T-cell (primary cell): ENCODE results near the gene ADPRHL1. TPM values are rescaled to one million over a fixed set of nuclear protein-coding genes. Genes with fewer than 3 reads are reported as not detected.

Experiments
- ATAC-seq, 4 experiments: fragments of 200-7000 bp in 3 of 4; fragments of 150-1000 bp in 1 of 4; cut with Tn5 transposase; replicated peaks in 1 of 4; 1 replicate in 3 of 4; 2 replicates in 1 of 4; pipeline ENCODE4 v1.10.0; 2021; ENCODE audit warnings: moderate library complexity in 3 of 4, mild to moderate bottlenecking in 2 of 4, moderate number of reproducible peaks in 1 of 4
- CTCF ChIA-PET, 2 donors: fragments of 300-600 bp; sonication (Branson Sonifier 250); formaldehyde crosslinking; loops; one replicate each; lab custom pipeline; 2022; ENCODE audit warnings: antibody characterized with exemption in 2 of 2; lab: Charles Lee
- POLR2A ChIA-PET, 2 donors: fragments of 300-600 bp; sonication (Branson Sonifier 250); formaldehyde crosslinking; loops; one replicate each; lab custom pipeline; 2022; ENCODE audit warnings: antibody characterized with exemption in 2 of 2; lab: Charles Lee
- DNase-seq, 35 experiments: peaks; one replicate each; pipeline versions ENCODE4 v3.0.0 to v3.0.0-alpha.2; 2013 to 2023
- H3K27ac ChIP-seq: one replicate; pipeline ENCODE4 v1.5.1; 2013; ENCODE audit warnings: low read length
- H3K27me3 ChIP-seq, 2 experiments: replicated peaks in 1 of 2; 1 replicate in 1 of 2; 2 replicates in 1 of 2; pipeline versions ENCODE4 v1.6.1 to v1.7.0; 2013; ENCODE audit warnings: low read length in 1 of 2, mixed read lengths in 1 of 2; ENCODE audit not compliant: control insufficient read depth in 2 of 2, insufficient read depth in 2 of 2; ENCODE audit errors: extremely low read depth in 1 of 2
- H3K36me3 ChIP-seq, 2 donors: 1 replicate in 1 of 2; 2 replicates in 1 of 2; pipeline versions ENCODE4 v1.6.1 to v1.7.0; 2013; ENCODE audit warnings: low read length in 1 of 2; ENCODE audit not compliant: control insufficient read depth in 2 of 2, insufficient read depth in 1 of 2; ENCODE audit errors: extremely low read depth in 1 of 2
- H3K4me1 ChIP-seq, 2 experiments: 1 replicate in 1 of 2; 2 replicates in 1 of 2; pipeline versions ENCODE4 v1.6.1 to v1.7.0; 2013; ENCODE audit warnings: low read length in 2 of 2, mixed read lengths in 1 of 2; ENCODE audit not compliant: insufficient read depth in 2 of 2, control insufficient read depth in 1 of 2; ENCODE audit errors: extremely low read depth in 1 of 2
- H3K4me3 ChIP-seq, 2 donors: 1 replicate in 1 of 2; 2 replicates in 1 of 2; pipeline versions ENCODE4 v1.5.1 to v1.7.0; 2013; ENCODE audit warnings: mild to moderate bottlenecking in 2 of 2, low read length in 1 of 2, moderate library complexity in 1 of 2; ENCODE audit not compliant: control insufficient read depth in 1 of 2; ENCODE audit errors: extremely low read depth in 1 of 2
- H3K9me3 ChIP-seq: 2 replicates; pipeline ENCODE4 v1.7.0; 2013
- H3K27ac Mint-ChIP-seq, 2 donors: one replicate each; pipeline ENCODE4 v1.8.0; 2020 to 2021; ENCODE audit warnings: mild to moderate bottlenecking in 2 of 2, mixed read lengths in 2 of 2
- H3K27me3 Mint-ChIP-seq, 2 donors: one replicate each; pipeline ENCODE4 v1.8.0; 2021 to 2022; ENCODE audit warnings: mixed read lengths in 2 of 2
- H3K36me3 Mint-ChIP-seq: one replicate; pipeline ENCODE4 v1.8.0; 2021; ENCODE audit warnings: mixed read lengths
- H3K4me1 Mint-ChIP-seq, 3 donors: one replicate each; pipeline ENCODE4 v1.8.0; 2020 to 2022; ENCODE audit warnings: mixed read lengths in 3 of 3, mild to moderate bottlenecking in 1 of 3
- H3K4me3 Mint-ChIP-seq, 3 donors: one replicate each; pipeline ENCODE4 v1.8.0; 2020 to 2022; ENCODE audit warnings: mild to moderate bottlenecking in 3 of 3, mixed read lengths in 3 of 3, moderate library complexity in 3 of 3
- H3K9me3 Mint-ChIP-seq, 3 donors: one replicate each; pipeline ENCODE4 v1.8.0; 2020 to 2022; ENCODE audit warnings: mixed read lengths in 3 of 3
- whole genome bisulfite sequencing: methylation state at CpG from one replicate; pipeline ENCODE4 v1.1.5; 2013; ENCODE audit warnings: missing lambda C conversion rate; ENCODE audit not compliant: insufficient coverage; 5-methylcytosine and 5-hydroxymethylcytosine counted together
- total RNA-seq, 35 experiments: library from RNA in 6 of 35; stranded (reverse) in 6 of 35; fragments of 120-200 nt in 1 of 35; gene quantifications; one replicate each; pipeline versions ENCODE4 v1.2.1 to v1.2.4 and lab custom pipeline; 2013 to 2026

ADPRHL1 gene
- total RNA-seq, 5 donors from 2014 or later (not counting 1 experiment from before 2014, with no cell fraction given) = 0.37 to 1.7 (median 0.92) TPM

GRCh38 chr13:113495494-113496210, 42.4 kb upstream of the ADPRHL1 start:
- Histone ChIP-seq H3K4me1 (peaks cover 3 to 26% of the 10 kb centered on the region in 2 experiments), H3K4me3 (no peak overlapping the region), H3K36me3 (peaks cover 7 to 34% of the 10 kb centered on the region in 2 donors), H3K9me3 (no peaks in the 10 kb centered on the region), H3K27me3 (no peaks in the 10 kb centered on the region), H3K27ac (no peak overlapping the region)
- peak overlapping the region in 2 of 3 donors; percentile 28 to 47 for H3K4me3 Mint-ChIP-seq
- no peaks in the 10 kb centered on the region for H3K27me3 Mint-ChIP-seq
- H3K4me1 Mint-ChIP-seq = peaks cover 37 to 47% (median 45%) of the 10 kb centered on the region in 3 donors
- peak overlapping the region; percentile 72 to 79 for H3K27ac Mint-ChIP-seq
- no peaks in the 10 kb centered on the region for H3K9me3 Mint-ChIP-seq
- ChIA-PET POLR2A (no interaction called here), CTCF (no interaction called here)
- ATAC-seq (no peak), DNase-seq (peak in 1 of 35 experiments; percentile 14)
- peaks cover 33% of the 10 kb centered on the region for H3K36me3 Mint-ChIP-seq
- 87% methylated on average over 21 of the region's 26 CpGs for WGBS

- ChIA-PET POLR2A (interaction anchor here in 1 of 2 donors (0.5 kb wide), 1 partner anchor 283 kb away, joined by 3 read pairs; no protein-coding TSS in a partner anchor), CTCF (no interaction called here)
- H3K27me3 ChIP-seq = no peaks in the 10 kb centered on the region
- H3K27ac Mint-ChIP-seq = peak overlapping the region; percentile 80 to 85
- H3K4me1 Mint-ChIP-seq = peaks cover 51 to 63% (median 61%) of the 10 kb centered on the region in 3 donors
- H3K4me3 ChIP-seq = no peak overlapping the region
- H3K9me3 Mint-ChIP-seq = no peaks in the 10 kb centered on the region
- no peaks in the 10 kb centered on the region for H3K27me3 Mint-ChIP-seq
- 53% methylated on average over 4 of the region's 5 CpGs for WGBS
- ATAC-seq (no peak), DNase-seq (peak in 1 of 35 experiments; percentile 19)
- peak overlapping the region in 2 of 3 donors; percentile 53 to 57 for H3K4me3 Mint-ChIP-seq
- no peak overlapping the region for H3K27ac ChIP-seq
- peaks cover 3 to 16% of the 10 kb centered on the region in 2 donors for H3K36me3 ChIP-seq
- H3K9me3 ChIP-seq = no peaks in the 10 kb centered on the region
- peaks cover 13% of the 10 kb centered on the region for H3K36me3 Mint-ChIP-seq
- H3K4me1 ChIP-seq = peaks cover 12 to 41% of the 10 kb centered on the region in 2 experiments
Measured at GRCh38 chr13:113493315-113493951, 40.1 kb upstream of the ADPRHL1 start.

- no peak overlapping the region for H3K27ac ChIP-seq
- 95% methylated on average over 4 of the region's 9 CpGs for WGBS
- no peak overlapping the region for H3K4me3 ChIP-seq
- H3K4me1 Mint-ChIP-seq = peaks cover 65 to 75% (median 74%) of the 10 kb centered on the region in 3 donors
- peaks cover 3 to 4% of the 10 kb centered on the region in 2 donors for H3K36me3 ChIP-seq
- peaks cover 12 to 37% of the 10 kb centered on the region in 2 experiments for H3K4me1 ChIP-seq
- peak overlapping the region; percentile 69 to 82 (median 81) for H3K4me3 Mint-ChIP-seq
- ChIA-PET CTCF (no interaction called here), POLR2A (no interaction called here)
- DNase-seq = no peak
- H3K27me3 Mint-ChIP-seq = no peaks in the 10 kb centered on the region
- H3K27me3 ChIP-seq = no peaks in the 10 kb centered on the region
- H3K36me3 Mint-ChIP-seq = peaks cover 6% of the 10 kb centered on the region
- no peaks in the 10 kb centered on the region for H3K9me3 ChIP-seq
- peak overlapping the region in 1 of 2 donors; percentile 72 for H3K27ac Mint-ChIP-seq
- no peak for ATAC-seq
- no peaks in the 10 kb centered on the region for H3K9me3 Mint-ChIP-seq
Measured at GRCh38 chr13:113491982-113492381, 38.7 kb upstream of the ADPRHL1 start.

GRCh38 chr13:113491418-113491883, 38.2 kb upstream of the ADPRHL1 start:
- DNase-seq (no peak), ATAC-seq (no peak)
- CTCF ChIA-PET = no interaction called here
- Mint-ChIP-seq H3K36me3 (peaks cover 9% of the 10 kb centered on the region), H3K4me3 (peak overlapping the region; percentile 69 to 82 (median 81)), H3K4me1 (peaks cover 63 to 74% (median 73%) of the 10 kb centered on the region in 3 donors), H3K27ac (peak overlapping the region in 1 of 2 donors; percentile 72), H3K9me3 (no peaks in the 10 kb centered on the region), H3K27me3 (no peaks in the 10 kb centered on the region)
- no peaks in the 10 kb centered on the region for H3K27me3 ChIP-seq
- POLR2A ChIA-PET = no interaction called here
- peaks cover 0 to 3% of the 10 kb centered on the region in 2 donors for H3K36me3 ChIP-seq
- no peak overlapping the region for H3K27ac ChIP-seq
- H3K9me3 ChIP-seq = no peaks in the 10 kb centered on the region
- H3K4me3 ChIP-seq = peak overlapping the region; percentile 25 to 49
- H3K4me1 ChIP-seq = peaks cover 10 to 34% of the 10 kb centered on the region in 2 experiments
- WGBS = 41% methylated on average over 14 of the region's 22 CpGs

GRCh38 chr13:113490496-113491417, 37.5 kb upstream of the ADPRHL1 start, which contains the start of gene DCUN1D2:
Gene DCUN1D2, minus strand, starts transcription at chr13:113490711. Its CDS starts 42 bp downstream, at chr13:113490669.
- Histone ChIP-seq H3K4me3 (peak within 1 kb of the TSS; percentile 64 to 76), H3K27me3 (no peaks in the 10 kb centered on the region), H3K27ac (no peak within 1 kb of the TSS), H3K4me1 (peaks cover 9 to 31% of the 10 kb centered on the region in 2 experiments), H3K9me3 (no peaks in the 10 kb centered on the region), H3K36me3 (peaks cover 0 to 3% of the 10 kb centered on the region in 2 donors)
- ATAC-seq (peak; percentile 78 to 83 (median 81)), DNase-seq (peak; percentile 24 to 78 (median 50))
- Mint-ChIP-seq H3K27ac (peak within 1 kb of the TSS; percentile 67 to 85), H3K27me3 (no peaks in the 10 kb centered on the region), H3K4me3 (peak within 1 kb of the TSS; percentile 86 to 89 (median 87)), H3K4me1 (peaks cover 56 to 70% (median 70%) of the 10 kb centered on the region in 3 donors), H3K36me3 (peaks cover 10% of the 10 kb centered on the region), H3K9me3 (no peaks in the 10 kb centered on the region)
- WGBS = under 1% methylated on average over 115 of the region's 115 CpGs
- ChIA-PET CTCF (no interaction called here), POLR2A (no interaction called here)
